WTC11 (cell line): Measurements from ENCODE around the gene MS4A4A.
"Not testable (repeated sequence)": the region's sequence is repeated elsewhere in the genome, so short reads cannot be mapped to it uniquely, and the experiment has no call there.

Experiments used
- CREB1 ChIP-seq: sonication (generic); formaldehyde crosslinking; IDR thresholded peaks from 2 replicates; pipeline ENCODE4 v1.8.0; 2023; ENCODE audit warnings: mild to moderate bottlenecking, missing genetic modification reagents
- ELF4 ChIP-seq: sonication (generic); formaldehyde crosslinking; IDR thresholded peaks from 2 replicates; pipeline ENCODE4 v1.8.1; 2022; ENCODE audit warnings: low read depth, mild to moderate bottlenecking, moderate library complexity, missing genetic modification reagents
- ESRRA ChIP-seq: sonication (generic); formaldehyde crosslinking; IDR thresholded peaks from 2 replicates; pipeline ENCODE4 v1.8.1; 2022; ENCODE audit warnings: mild to moderate bottlenecking, missing genetic modification reagents, borderline replicate concordance
- FOXK1 ChIP-seq: sonication (generic); formaldehyde crosslinking; IDR thresholded peaks from 2 replicates; pipeline ENCODE4 v1.8.0; 2022; ENCODE audit warnings: mild to moderate bottlenecking, moderate library complexity, missing genetic modification reagents
- JUN ChIP-seq: sonication (generic); formaldehyde crosslinking; IDR thresholded peaks from 2 replicates; pipeline ENCODE4 v1.8.0; 2023; ENCODE audit warnings: mild to moderate bottlenecking, missing genetic modification reagents
- NR2C2 ChIP-seq: sonication (generic); formaldehyde crosslinking; IDR thresholded peaks from 2 replicates; pipeline ENCODE4 v1.8.0; 2022; ENCODE audit warnings: mild to moderate bottlenecking, missing genetic modification reagents
- SMAD3 ChIP-seq: sonication (generic); formaldehyde crosslinking; IDR thresholded peaks from 2 replicates; pipeline ENCODE4 v1.8.0; 2022; ENCODE audit warnings: missing genetic modification reagents, mild to moderate bottlenecking, borderline replicate concordance
- ZNF232 ChIP-seq: sonication (generic); formaldehyde crosslinking; IDR thresholded peaks from 2 replicates; pipeline ENCODE4 v1.8.0; 2022; ENCODE audit warnings: mild to moderate bottlenecking, missing genetic modification reagents
- TF ChIP-seq, protein P1 (sequence below): fragments of 200-600 bp; IDR thresholded peaks from 2 replicates; pipeline ENCODE4 v1.8.0; 2022; ENCODE audit warnings: antibody characterized with exemption
- TF ChIP-seq, protein P2 (sequence below): sonication (generic); formaldehyde crosslinking; IDR thresholded peaks from 2 replicates; pipeline ENCODE4 v1.8.1; 2023; ENCODE audit warnings: mild to moderate bottlenecking, missing genetic modification reagents, moderate library complexity
- TF ChIP-seq, protein P3 (sequence below): sonication (generic); formaldehyde crosslinking; IDR thresholded peaks from 2 replicates; pipeline ENCODE4 v1.8.1; 2022; ENCODE audit warnings: mild to moderate bottlenecking, missing genetic modification reagents, moderate library complexity, borderline replicate concordance

GRCh38 chr11:60301884-60302283 is 21.4 kb downstream of the MS4A4A start:
- not testable (repeated sequence) for TF ChIP-seq ESRRA (CRISPR knock-in tag); SMAD3 (CRISPR knock-in tag); FOXK1 (CRISPR knock-in tag); ZNF232 (CRISPR knock-in tag); JUN; CREB1; NR2C2 (CRISPR knock-in tag); ELF4 (CRISPR knock-in tag)
- TF ChIP-seq, protein P1, sequence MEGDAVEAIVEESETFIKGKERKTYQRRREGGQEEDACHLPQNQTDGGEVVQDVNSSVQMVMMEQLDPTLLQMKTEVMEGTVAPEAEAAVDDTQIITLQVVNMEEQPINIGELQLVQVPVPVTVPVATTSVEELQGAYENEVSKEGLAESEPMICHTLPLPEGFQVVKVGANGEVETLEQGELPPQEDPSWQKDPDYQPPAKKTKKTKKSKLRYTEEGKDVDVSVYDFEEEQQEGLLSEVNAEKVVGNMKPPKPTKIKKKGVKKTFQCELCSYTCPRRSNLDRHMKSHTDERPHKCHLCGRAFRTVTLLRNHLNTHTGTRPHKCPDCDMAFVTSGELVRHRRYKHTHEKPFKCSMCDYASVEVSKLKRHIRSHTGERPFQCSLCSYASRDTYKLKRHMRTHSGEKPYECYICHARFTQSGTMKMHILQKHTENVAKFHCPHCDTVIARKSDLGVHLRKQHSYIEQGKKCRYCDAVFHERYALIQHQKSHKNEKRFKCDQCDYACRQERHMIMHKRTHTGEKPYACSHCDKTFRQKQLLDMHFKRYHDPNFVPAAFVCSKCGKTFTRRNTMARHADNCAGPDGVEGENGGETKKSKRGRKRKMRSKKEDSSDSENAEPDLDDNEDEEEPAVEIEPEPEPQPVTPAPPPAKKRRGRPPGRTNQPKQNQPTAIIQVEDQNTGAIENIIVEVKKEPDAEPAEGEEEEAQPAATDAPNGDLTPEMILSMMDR, result not testable (repeated sequence)
- TF ChIP-seq, protein P2, sequence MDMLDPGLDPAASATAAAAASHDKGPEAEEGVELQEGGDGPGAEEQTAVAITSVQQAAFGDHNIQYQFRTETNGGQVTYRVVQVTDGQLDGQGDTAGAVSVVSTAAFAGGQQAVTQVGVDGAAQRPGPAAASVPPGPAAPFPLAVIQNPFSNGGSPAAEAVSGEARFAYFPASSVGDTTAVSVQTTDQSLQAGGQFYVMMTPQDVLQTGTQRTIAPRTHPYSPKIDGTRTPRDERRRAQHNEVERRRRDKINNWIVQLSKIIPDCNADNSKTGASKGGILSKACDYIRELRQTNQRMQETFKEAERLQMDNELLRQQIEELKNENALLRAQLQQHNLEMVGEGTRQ (CRISPR knock-in tag), result not testable (repeated sequence)
- TF ChIP-seq, protein P3, sequence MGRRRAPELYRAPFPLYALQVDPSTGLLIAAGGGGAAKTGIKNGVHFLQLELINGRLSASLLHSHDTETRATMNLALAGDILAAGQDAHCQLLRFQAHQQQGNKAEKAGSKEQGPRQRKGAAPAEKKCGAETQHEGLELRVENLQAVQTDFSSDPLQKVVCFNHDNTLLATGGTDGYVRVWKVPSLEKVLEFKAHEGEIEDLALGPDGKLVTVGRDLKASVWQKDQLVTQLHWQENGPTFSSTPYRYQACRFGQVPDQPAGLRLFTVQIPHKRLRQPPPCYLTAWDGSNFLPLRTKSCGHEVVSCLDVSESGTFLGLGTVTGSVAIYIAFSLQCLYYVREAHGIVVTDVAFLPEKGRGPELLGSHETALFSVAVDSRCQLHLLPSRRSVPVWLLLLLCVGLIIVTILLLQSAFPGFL, result not testable (repeated sequence)
